IMR-90 (cell line): ENCODE results near the gene PLS1.
"Not testable (repeated sequence)": the region's sequence is repeated elsewhere in the genome, so short reads cannot be mapped to it uniquely, and the experiment has no call there.

Source experiments
- BHLHE40 ChIP-seq: fragments of 150-350 bp; IDR thresholded peaks from 2 replicates; pipeline ENCODE4 v1.6.1; 2016; ENCODE audit warnings: mild to moderate bottlenecking, low read depth, low read length
- CTCF ChIP-seq: conservative IDR thresholded peaks from 2 replicates; pipeline ENCODE4 v1.5.1; 2012; ENCODE audit warnings: mild to moderate bottlenecking, low read depth, low read length, improper control_type of control experiment
- RCOR1 ChIP-seq: IDR thresholded peaks from 2 replicates; pipeline ENCODE4 v1.6.1; 2012; ENCODE audit warnings: mild to moderate bottlenecking, low read length, improper control_type of control experiment; ENCODE audit not compliant: insufficient replicate concordance

- not testable (repeated sequence) for TF ChIP-seq CTCF, RCOR1, BHLHE40
Measured at GRCh38 chr3:142603386-142603705, 7.2 kb downstream of the PLS1 start.
